ENCODE measurements around the gene RPE.

RPE gene

DNA sequence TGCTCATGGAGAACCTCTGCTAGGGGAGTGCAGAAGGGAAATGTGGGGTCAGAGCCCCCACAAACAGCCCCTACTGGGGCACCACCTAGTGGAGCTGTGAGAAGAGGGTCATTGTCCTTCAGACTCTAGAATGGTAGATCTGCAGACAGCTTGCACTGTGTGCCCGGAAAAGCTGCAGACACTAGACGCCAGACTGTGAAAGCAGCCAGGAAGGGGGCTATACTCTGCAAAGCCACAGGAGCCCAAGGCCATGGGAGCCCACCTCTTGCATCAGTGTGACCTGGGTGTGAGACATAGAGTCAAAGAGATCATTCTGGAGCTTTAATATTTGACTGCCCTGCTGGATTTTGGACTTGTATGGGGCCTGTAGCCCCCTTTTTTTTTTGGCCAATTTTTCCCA, 60.9 kb downstream of the RPE start:
- H3K36me3 ChIP-seq (ENCODE audit: control insufficient read depth, insufficient read depth, low read length): no peaks in the 10 kb centered on the region
- no peak overlapping the region for H2AFZ ChIP-seq
- no peak overlapping the region for H3K4me3 ChIP-seq (ENCODE audit: low read depth, low read length)
- H3K27ac ChIP-seq: no peak overlapping the region
- no peaks in the 10 kb centered on the region for H3K27me3 ChIP-seq (ENCODE audit: control insufficient read depth, insufficient read depth, low read length)
- peaks cover 3% of the 10 kb centered on the region for H3K79me2 ChIP-seq
- H3K9me3 ChIP-seq (ENCODE audit: control insufficient read depth, low read length): no peaks in the 10 kb centered on the region
- H3K4me2 ChIP-seq (ENCODE audit: low read length): no peak overlapping the region
- no peak for TF ChIP-seq CTCF (IDR thresholded peaks at IDR 0.05)
- peaks cover 17% of the 10 kb centered on the region for H3K4me1 ChIP-seq
- no peak overlapping the region for H3K9ac ChIP-seq

Data from parathyroid adenoma (tissue), 2 donors.